GM12878 (cell line): ENCODE data around the gene CLDN34. TPM values are rescaled to one million over a fixed set of nuclear protein-coding genes. Genes with fewer than 3 reads are reported as not detected.

Experiments
- BACH1 ChIP-seq: fragments of 450-650 bp; IDR thresholded peaks from 2 replicates; pipeline ENCODE4 v1.6.1; 2017; ENCODE audit warnings: mild to moderate bottlenecking, borderline replicate concordance
- E2F8 ChIP-seq: fragments of 450-650 bp; IDR thresholded peaks from 2 replicates; pipeline ENCODE4 v1.6.1; 2018; ENCODE audit warnings: mild to moderate bottlenecking, low read depth, moderate library complexity; ENCODE audit not compliant: partially characterized antibody
- EED ChIP-seq: sonication (generic); IDR thresholded peaks from 2 replicates; pipeline ENCODE4 v1.6.1; 2016; ENCODE audit warnings: antibody characterized with exemption, low read depth
- FOS ChIP-seq: IDR thresholded peaks from 3 replicates; pipeline ENCODE4 v1.6.1; 2011; ENCODE audit warnings: borderline replicate concordance; ENCODE audit not compliant: insufficient read length; ENCODE audit errors: extremely low read depth
- GABPA ChIP-seq: IDR thresholded peaks from 2 replicates; pipeline ENCODE4 v1.6.1; 2014; ENCODE audit warnings: antibody characterized with exemption, low read depth, mild to moderate bottlenecking, inconsistent platforms
- HCFC1 ChIP-seq: fragments of 150-350 bp; IDR thresholded peaks from 2 replicates; pipeline ENCODE4 v1.6.1; 2014; ENCODE audit warnings: low read length
- HDGF ChIP-seq: fragments of 450-650 bp; IDR thresholded peaks from 2 replicates; pipeline ENCODE4 v1.6.1; 2016; ENCODE audit warnings: antibody characterized with exemption
- IKZF1 ChIP-seq: fragments of 450-650 bp; conservative IDR thresholded peaks from 2 replicates; pipeline ENCODE4 v1.6.1; 2017; ENCODE audit warnings: antibody characterized with exemption, mild to moderate bottlenecking
- KDM1A ChIP-seq: fragments of 200-600 bp; sonication (generic); IDR thresholded peaks from 2 replicates; pipeline ENCODE4 v1.6.1; 2016; ENCODE audit warnings: borderline replicate concordance
- NR2F1 ChIP-seq: fragments of 450-650 bp; conservative IDR thresholded peaks from 2 replicates; pipeline ENCODE4 v1.6.1; 2017; ENCODE audit warnings: mild to moderate bottlenecking
- PAX8 ChIP-seq: fragments of 450-650 bp; IDR thresholded peaks from 2 replicates; pipeline ENCODE4 v1.6.1; 2017; ENCODE audit warnings: mild to moderate bottlenecking, moderate library complexity
- POLR2A ChIP-seq: IDR thresholded peaks from 2 replicates; pipeline ENCODE4 v1.6.1; 2011; ENCODE audit warnings: low read depth, mild to moderate bottlenecking, low read length
- POLR2AphosphoS2 ChIP-seq: IDR thresholded peaks from 2 replicates; pipeline ENCODE4 v1.6.1; 2011; ENCODE audit warnings: low read depth, mild to moderate bottlenecking, low read length, improper control_type of control experiment, moderate library complexity
- RFX5 ChIP-seq: IDR thresholded peaks from 2 replicates; pipeline ENCODE4 v1.6.1; 2011; ENCODE audit warnings: low read depth, low read length, improper control_type of control experiment
- RUNX3 ChIP-seq: IDR thresholded peaks from 2 replicates; pipeline ENCODE4 v1.6.1; 2012; ENCODE audit warnings: low read length, inconsistent platforms
- SUPT20H ChIP-seq: IDR thresholded peaks from 2 replicates; pipeline ENCODE4 v1.6.1; 2011; ENCODE audit warnings: low read depth, mild to moderate bottlenecking, low read length, moderate library complexity, borderline replicate concordance; ENCODE audit not compliant: control insufficient read depth
- TAF1 ChIP-seq: IDR thresholded peaks from 2 replicates; pipeline ENCODE4 v1.6.1; 2011; ENCODE audit warnings: mild to moderate bottlenecking, low read depth, low read length, borderline replicate concordance
- TARDBP ChIP-seq: IDR thresholded peaks from 2 replicates; pipeline ENCODE4 v1.6.1; 2016; ENCODE audit warnings: borderline replicate concordance
- TBL1XR1 ChIP-seq: IDR thresholded peaks from 2 replicates; pipeline ENCODE4 v1.6.1; 2012; ENCODE audit warnings: low read depth, low read length, improper control_type of control experiment
- ZNF687 ChIP-seq: fragments of 450-650 bp; IDR thresholded peaks from 2 replicates; pipeline ENCODE4 v1.6.1; 2017; ENCODE audit warnings: mild to moderate bottlenecking, moderate library complexity
- polyA plus RNA-seq, 11 experiments: library from polyadenylated mRNA; depleted of rRNA in 4 of 11; unstranded in 6 of 11; stranded (reverse) in 5 of 11; fragments of >200 nt; fragmentation: Nextera tagmentation in 4 of 11; fragmentation: Illumina TruSeq in 1 of 11; extraction: Ambion mirVana in 4 of 11; extraction: Trizol in 1 of 11; gene quantifications; 1 replicate in 1 of 11; 2 replicates in 10 of 11; pipeline versions ENCODE4 v1.2.1 to v1.2.3, GENCODE V29; 2011 to 2016; ENCODE audit warnings: inconsistent platforms in 2 of 11, missing spikeins in 2 of 11, low read depth in 1 of 11
- total RNA-seq, 4 experiments: library from RNA; depleted of rRNA in 3 of 4; stranded (reverse); fragments of >200 nt in 3 of 4; fragmentation: Illumina TruSeq in 1 of 4; extraction: Trizol in 1 of 4; gene quantifications; 2 replicates each; pipeline versions ENCODE4 v1.2.1 to v1.2.3, GENCODE V29; 2013 to 2021
- TF ChIP-seq, protein P1 (sequence below): IDR thresholded peaks from 2 replicates; pipeline ENCODE4 v1.6.1; 2011; ENCODE audit warnings: borderline replicate concordance, low read depth, mild to moderate bottlenecking, moderate library complexity, low read length; ENCODE audit not compliant: insufficient read depth, poor library complexity, severe bottlenecking
- TF ChIP-seq, protein P2 (sequence below): fragments of 450-650 bp; IDR thresholded peaks from 2 replicates; pipeline ENCODE4 v1.6.1; 2017; ENCODE audit warnings: antibody characterized with exemption, mild to moderate bottlenecking, moderate library complexity

CLDN34 gene
- total and polyA plus RNA-seq, 10 of the 15 experiments (the other 5 are each of a cell fraction or from before 2014, with no cell fraction given), result not detected

DNA sequence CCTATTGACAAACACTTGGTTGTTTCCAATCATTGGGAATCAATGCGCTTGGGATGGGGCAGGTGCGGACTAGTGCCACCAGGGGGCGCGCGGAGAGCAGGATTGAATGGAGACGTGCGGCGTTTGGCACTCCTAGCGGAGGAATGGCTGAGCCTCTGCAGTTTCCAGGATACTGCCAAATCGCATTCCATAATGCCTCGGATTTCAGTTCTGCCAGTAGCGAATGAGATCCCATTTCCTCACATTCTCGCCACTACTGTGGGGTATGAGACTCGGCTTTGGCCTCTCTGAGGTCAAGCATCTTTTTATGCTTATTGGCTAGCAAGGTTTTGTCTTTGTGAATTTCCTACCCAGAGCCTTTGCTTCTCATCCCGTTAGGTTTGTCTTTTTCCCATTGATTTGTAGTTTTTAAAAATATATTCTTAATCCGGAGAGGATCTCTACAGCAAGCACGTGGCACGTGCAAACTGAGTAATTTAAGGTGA is 28.7 kb downstream of the CLDN34 start (continued):
- TF ChIP-seq SUPT20H (no peak), TAF1 (no peak), RUNX3 (no peak), TARDBP (no peak), POLR2A (no peak), FOS (no peak), TBL1XR1 (no peak), PAX8 (no peak), BACH1 (no peak), NR2F1 (0 out of 2 replicates have a peak, but pooled peaks have one; percentile 8), ZNF687 (peak; percentile 58; the same call in 1 of the 2 replicates), RFX5 (no peak), HCFC1 (no peak), GABPA (no peak), E2F8 (no peak), IKZF1 (peak; percentile 80), HDGF (no peak), EED (peak; percentile 71), KDM1A (no peak), POLR2AphosphoS2 (no peak)
- TF ChIP-seq, protein P1, sequence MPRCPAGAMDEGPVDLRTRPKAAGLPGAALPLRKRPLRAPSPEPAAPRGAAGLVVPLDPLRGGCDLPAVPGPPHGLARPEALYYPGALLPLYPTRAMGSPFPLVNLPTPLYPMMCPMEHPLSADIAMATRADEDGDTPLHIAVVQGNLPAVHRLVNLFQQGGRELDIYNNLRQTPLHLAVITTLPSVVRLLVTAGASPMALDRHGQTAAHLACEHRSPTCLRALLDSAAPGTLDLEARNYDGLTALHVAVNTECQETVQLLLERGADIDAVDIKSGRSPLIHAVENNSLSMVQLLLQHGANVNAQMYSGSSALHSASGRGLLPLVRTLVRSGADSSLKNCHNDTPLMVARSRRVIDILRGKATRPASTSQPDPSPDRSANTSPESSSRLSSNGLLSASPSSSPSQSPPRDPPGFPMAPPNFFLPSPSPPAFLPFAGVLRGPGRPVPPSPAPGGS, result no peak
- TF ChIP-seq, protein P2, sequence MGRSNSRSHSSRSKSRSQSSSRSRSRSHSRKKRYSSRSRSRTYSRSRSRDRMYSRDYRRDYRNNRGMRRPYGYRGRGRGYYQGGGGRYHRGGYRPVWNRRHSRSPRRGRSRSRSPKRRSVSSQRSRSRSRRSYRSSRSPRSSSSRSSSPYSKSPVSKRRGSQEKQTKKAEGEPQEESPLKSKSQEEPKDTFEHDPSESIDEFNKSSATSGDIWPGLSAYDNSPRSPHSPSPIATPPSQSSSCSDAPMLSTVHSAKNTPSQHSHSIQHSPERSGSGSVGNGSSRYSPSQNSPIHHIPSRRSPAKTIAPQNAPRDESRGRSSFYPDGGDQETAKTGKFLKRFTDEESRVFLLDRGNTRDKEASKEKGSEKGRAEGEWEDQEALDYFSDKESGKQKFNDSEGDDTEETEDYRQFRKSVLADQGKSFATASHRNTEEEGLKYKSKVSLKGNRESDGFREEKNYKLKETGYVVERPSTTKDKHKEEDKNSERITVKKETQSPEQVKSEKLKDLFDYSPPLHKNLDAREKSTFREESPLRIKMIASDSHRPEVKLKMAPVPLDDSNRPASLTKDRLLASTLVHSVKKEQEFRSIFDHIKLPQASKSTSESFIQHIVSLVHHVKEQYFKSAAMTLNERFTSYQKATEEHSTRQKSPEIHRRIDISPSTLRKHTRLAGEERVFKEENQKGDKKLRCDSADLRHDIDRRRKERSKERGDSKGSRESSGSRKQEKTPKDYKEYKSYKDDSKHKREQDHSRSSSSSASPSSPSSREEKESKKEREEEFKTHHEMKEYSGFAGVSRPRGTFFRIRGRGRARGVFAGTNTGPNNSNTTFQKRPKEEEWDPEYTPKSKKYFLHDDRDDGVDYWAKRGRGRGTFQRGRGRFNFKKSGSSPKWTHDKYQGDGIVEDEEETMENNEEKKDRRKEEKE, result no peak
